Measurements from ENCODE around the gene CDK1. TPM values are rescaled to one million over a fixed set of nuclear protein-coding genes. Genes with fewer than 3 reads are reported as not detected.

Gene CDK1
- total RNA-seq, 2 donors from 2014 or later = 16.5 to 53.8 TPM

DNA sequence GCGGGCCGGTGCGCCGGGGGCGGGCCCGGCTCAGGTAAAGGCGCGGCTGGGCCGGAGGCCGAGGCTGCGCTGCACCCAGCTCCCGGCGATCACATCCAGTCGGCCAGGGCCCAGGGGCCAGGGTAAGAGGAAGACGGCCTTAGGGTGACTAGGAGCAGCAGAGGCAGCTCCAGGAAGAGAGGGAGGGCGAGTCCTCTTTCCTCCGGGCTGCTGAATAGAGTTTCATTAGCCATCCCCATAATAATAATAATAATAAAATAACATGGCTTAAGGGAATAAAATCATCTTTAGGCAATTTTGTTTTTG, 44.8 kb upstream of the CDK1 start:
- Histone ChIP-seq H3K4me3 (peak overlapping the region; percentile 64), H3K4me1 (no peaks in the 10 kb centered on the region), H3K27me3 (no peaks in the 10 kb centered on the region), H3K9me3 (no peaks in the 10 kb centered on the region), H3K27ac (peak overlapping the region; percentile 71), H3K36me3 (no peaks in the 10 kb centered on the region), H3K9ac (ENCODE audit: low read depth in 2 of 2, low read length in 2 of 2) (peak overlapping the region; percentile 86 to 88)
- TF ChIP-seq, protein P1, sequence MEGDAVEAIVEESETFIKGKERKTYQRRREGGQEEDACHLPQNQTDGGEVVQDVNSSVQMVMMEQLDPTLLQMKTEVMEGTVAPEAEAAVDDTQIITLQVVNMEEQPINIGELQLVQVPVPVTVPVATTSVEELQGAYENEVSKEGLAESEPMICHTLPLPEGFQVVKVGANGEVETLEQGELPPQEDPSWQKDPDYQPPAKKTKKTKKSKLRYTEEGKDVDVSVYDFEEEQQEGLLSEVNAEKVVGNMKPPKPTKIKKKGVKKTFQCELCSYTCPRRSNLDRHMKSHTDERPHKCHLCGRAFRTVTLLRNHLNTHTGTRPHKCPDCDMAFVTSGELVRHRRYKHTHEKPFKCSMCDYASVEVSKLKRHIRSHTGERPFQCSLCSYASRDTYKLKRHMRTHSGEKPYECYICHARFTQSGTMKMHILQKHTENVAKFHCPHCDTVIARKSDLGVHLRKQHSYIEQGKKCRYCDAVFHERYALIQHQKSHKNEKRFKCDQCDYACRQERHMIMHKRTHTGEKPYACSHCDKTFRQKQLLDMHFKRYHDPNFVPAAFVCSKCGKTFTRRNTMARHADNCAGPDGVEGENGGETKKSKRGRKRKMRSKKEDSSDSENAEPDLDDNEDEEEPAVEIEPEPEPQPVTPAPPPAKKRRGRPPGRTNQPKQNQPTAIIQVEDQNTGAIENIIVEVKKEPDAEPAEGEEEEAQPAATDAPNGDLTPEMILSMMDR (IDR thresholded peaks at IDR 0.05) = peak; percentile 61
- intact Hi-C loops (cut with DNase I) = no loop called here
- DNase-seq = no peak

DNA sequence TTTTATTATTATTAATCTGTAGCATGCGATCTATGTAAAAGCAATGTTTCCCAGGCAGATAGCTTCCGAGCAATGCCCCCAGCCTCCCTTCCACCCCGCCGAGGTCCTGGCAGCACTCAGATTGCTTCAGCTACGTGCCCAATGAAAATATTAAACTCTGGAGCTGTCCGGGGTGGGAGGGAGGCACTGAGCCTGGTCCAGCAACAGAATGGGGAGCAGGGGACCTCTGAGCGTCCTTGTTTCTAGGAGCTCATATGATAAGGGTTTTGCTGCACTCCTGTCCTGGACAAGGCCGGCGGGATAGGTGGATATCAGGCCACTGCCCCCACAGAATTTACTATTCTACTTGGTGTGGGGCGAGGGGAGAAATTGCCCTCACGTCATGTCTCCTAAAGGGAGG, 44.5 kb upstream of the CDK1 start:
- H3K27ac ChIP-seq = no peak overlapping the region
- peak overlapping the region; percentile 64 for H3K4me3 ChIP-seq
- H3K27me3 ChIP-seq = no peaks in the 10 kb centered on the region
- H3K4me1 ChIP-seq = no peaks in the 10 kb centered on the region
- no peaks in the 10 kb centered on the region for H3K36me3 ChIP-seq
- no peaks in the 10 kb centered on the region for H3K9me3 ChIP-seq
- intact Hi-C loops (cut with DNase I) = no loop called here
- no peak overlapping the region for H3K9ac ChIP-seq (ENCODE audit: low read depth in 2 of 2, low read length in 2 of 2)
- no peak for DNase-seq
- TF ChIP-seq, protein P1 (IDR thresholded peaks at IDR 0.05) = no peak

DNA sequence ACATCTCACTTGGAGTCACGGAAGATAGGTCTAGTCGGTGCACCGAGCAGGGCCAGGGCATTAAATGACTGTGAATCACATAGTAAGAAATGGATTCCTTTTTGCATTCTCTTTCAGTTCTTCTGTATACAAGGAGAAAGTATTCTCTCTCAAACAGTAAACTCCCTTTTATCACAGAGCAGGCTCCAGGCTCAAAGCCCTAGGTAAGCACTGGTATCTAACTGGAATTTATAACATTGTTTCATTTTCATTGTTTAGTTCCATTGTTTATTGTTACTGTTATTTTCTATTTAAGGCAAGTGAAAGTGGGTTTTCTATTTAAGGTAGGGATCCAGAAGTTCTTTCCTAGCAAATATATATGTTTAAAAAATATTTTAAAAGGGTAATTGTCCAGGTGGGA, 44.1 kb upstream of the CDK1 start:
- H3K4me1 ChIP-seq = no peaks in the 10 kb centered on the region
- no peaks in the 10 kb centered on the region for H3K27me3 ChIP-seq
- no peak overlapping the region for H3K27ac ChIP-seq
- no peak for DNase-seq
- no peak overlapping the region for H3K4me3 ChIP-seq
- no peaks in the 10 kb centered on the region for H3K36me3 ChIP-seq
- H3K9me3 ChIP-seq = no peaks in the 10 kb centered on the region
- H3K9ac ChIP-seq (ENCODE audit: low read depth in 2 of 2, low read length in 2 of 2) = no peak overlapping the region
- TF ChIP-seq, protein P1 (IDR thresholded peaks at IDR 0.05) = no peak
- intact Hi-C loops (cut with DNase I) = no loop called here

DNA sequence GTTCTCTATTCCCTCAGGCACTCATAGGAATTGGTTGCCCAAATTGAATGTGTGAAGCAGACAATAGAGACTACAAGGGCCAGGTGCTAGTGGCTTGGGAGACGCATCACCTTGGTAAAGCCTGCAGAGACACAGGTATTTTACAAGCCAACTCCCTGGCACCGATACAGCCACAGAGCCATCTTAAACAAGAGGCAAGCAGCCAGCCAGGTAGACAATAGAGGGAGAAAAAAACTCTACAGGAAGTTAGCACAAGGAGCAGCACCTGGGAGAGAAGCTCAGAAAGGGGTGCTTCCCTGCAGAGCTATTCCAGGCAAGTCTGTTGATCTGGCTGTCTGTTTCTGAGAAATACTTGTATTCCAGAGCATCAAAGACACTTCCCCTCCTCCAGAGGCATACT, 43.0 kb upstream of the CDK1 start:
- H3K4me1 ChIP-seq = no peaks in the 10 kb centered on the region
- H3K4me3 ChIP-seq = no peak overlapping the region
- H3K9ac ChIP-seq (ENCODE audit: low read depth in 2 of 2, low read length in 2 of 2) = no peak overlapping the region
- peak; percentile 65 for DNase-seq
- no peaks in the 10 kb centered on the region for H3K27me3 ChIP-seq
- intact Hi-C loops (cut with DNase I) = no loop called here
- no peaks in the 10 kb centered on the region for H3K9me3 ChIP-seq
- H3K27ac ChIP-seq = no peak overlapping the region
- TF ChIP-seq, protein P1 (IDR thresholded peaks at IDR 0.05) = no peak
- no peaks in the 10 kb centered on the region for H3K36me3 ChIP-seq

DNA sequence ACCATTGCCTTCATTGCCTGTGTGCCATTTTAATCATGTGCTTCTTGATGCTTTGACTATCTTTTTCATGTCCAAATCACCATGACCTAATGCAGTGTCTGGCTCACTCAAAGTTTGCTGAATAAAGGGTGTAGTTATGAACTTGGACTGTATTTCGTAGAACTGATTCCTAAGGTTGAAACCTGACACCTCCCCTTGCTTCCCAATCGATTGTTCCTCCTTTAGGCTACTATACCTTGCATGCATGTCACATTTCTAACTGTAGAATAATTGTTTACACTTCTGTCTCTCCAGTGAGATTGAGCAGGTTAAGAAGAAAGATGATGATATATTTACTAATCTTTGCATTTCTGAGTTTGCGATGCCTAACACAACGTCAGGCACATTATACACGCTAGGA, 41.0 kb upstream of the CDK1 start:
- no peak overlapping the region for H3K4me3 ChIP-seq
- intact Hi-C loops (cut with DNase I) = no loop called here

More for the DNA sequence above, 41.0 kb upstream of the CDK1 start:
- Histone ChIP-seq H3K36me3 (no peaks in the 10 kb centered on the region), H3K27ac (no peak overlapping the region), H3K4me1 (no peaks in the 10 kb centered on the region), H3K9me3 (no peaks in the 10 kb centered on the region), H3K27me3 (no peaks in the 10 kb centered on the region), H3K9ac (ENCODE audit: low read depth in 2 of 2, low read length in 2 of 2) (no peak overlapping the region)
- no peak for DNase-seq
- TF ChIP-seq, protein P1 (IDR thresholded peaks at IDR 0.05) = no peak
